GM21619 (cell line): ENCODE measurements around the gene STOML1.

Experiments used
- ATAC-seq: cut with Tn5 transposase; IDR thresholded peaks from one replicate; pipeline ENCODE4 v1.9.1; 2021; ENCODE audit not compliant: unreplicated experiment

STOML1 gene

DNA sequence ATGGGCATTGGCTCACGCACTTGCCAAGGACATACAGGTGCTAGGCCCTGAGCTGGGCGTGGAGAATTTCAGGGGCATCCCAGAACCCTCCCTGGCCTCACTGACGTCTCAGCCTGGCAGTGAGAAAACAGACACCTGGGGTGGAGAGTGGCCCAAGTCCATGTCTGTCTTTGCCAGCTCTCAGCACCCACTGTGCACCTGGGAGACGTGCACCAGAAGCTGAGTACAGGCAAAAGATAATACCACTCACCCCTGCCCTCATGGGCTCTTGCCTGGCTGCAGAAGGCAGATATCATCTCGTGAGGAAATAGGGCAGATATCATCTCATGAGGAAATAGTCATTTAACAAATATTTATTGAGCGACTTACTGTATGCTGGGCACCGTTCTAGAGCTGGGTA, 57.8 kb downstream of the STOML1 start:
- ATAC-seq, result no peak

DNA sequence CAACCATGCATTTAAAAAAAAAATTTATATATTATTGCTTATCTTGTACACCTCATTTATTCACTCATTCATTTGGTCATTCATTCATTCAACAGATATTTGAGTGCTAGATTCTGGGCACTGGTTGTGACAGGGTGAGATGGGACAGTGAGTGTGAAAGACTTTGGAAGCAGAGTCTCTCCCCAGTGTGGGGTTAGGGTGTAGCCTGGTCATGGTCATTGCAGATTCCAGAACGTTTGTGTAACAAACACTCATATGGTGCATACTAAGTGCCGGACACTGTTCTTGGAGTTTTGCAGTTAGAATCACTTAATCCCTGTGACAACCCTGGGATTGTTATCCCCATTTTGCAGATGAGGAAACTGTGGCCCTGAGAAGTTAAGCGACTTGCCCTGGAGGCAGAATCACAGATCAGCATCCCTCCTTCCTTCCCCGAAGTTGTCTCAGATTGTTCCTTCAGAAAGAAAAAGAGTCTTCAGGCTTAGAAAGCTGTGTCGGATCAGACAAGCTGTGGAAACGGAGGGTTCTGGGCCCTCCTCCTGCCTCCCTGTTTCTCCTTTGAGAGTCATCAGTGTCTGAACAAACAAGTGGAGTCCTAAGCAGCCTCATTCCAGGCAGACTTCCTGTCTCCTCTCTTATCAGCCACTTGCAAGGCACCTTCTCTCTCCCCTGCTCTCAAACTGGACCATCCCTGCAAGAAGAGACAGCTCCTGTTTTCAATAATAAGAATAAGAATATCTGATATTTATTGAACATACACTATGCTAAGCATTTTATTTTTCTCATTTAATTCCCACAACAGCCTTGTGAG, 59.5 kb downstream of the STOML1 start:
- no peak for ATAC-seq

DNA sequence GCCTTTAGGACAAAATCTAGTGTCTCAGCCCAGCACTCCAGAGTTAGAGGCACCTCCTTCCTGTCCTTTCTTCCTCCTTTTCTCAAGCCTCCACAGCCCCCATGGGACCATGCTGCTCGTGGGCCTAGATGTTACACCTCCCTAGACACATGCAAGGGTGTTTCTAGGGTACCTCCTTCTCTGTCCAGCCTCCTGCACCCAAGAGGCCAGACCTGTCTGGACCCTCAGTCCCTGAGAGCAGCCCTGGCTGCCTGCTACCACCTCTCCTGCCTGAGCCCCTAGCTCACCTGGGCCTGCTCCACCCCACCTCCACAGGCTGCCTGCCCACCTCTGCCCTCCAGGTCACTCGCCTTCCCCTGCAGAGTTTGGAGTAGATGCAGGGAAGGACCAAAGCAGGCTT, 60.7 kb downstream of the STOML1 start:
- no peak for ATAC-seq

DNA sequence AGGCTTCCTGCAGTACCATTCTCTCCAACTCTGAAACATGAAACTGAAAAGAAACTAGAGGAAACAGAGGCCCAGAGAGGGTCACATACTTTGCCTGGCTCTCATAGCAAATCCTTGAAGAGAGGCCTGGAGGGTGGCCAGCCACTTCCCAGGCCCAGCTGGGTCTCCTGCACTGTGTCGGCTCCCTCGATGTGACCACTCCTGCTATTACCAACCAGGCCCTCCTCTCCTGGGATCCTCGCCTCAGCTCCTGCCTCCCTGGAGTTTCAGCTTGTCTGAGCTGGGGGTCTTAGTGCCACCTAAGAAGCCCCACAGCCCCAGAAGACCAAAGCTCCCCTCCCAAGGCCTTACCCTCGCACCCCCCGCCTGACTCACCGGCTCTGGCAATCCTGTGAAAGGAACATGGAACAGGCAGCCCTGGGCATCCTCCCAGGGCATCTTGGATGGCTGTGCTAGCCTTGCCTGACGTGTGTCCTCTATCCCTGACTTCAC, 61.3 kb downstream of the STOML1 start:
- no peak for ATAC-seq

DNA sequence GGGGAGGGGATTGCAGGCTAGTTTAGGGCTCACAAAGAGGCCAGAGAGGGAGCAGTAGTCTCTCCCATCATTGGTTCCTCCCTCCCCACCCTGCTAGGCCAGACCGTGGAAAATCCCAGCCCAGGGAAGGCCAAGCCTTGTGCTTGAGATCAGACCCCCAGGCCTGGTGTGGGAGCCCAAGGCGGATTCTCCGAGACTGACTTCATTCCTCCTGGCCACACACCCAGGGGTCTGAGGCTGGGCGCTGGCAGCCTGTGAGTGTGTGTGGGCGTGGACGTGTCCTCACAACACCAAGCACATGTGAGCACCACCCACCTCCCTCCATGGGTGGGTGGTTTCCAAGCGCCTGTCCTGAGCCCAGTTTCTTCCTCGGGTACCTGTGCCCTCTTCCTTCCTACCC, 61.7 kb downstream of the STOML1 start:
- ATAC-seq, result no peak

DNA sequence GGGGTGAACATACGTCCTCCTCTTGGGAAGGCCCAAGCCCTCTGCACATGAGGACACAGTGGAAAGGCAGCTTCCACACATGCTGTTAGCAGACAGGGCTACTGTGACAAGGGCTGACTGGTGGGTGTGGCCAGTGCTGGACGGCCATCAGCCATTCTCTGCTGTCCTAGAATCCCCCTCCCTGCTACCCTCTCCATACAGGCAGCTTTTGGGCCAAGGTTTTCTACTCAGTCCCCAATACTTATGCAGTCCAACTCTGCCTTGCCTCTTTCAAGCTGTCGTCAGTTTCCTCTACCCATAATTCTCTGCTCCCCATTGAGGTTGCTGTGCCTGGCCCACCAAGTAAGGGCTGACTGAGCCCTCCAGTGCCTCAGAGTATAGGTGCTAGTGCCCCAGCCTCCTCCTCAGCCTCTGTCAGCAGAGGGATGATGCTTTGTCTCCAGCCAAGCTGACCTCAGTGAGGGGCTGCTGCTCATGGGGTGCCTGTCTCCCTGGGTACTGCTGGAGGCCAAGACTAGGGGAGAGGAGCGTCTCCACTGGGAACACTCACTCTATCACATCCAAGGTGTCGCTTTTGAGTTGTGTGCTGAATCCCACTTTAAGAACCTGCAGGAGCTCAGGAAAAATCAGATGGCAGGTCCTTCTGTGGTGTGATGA, 63.0 kb downstream of the STOML1 start:
- no peak for ATAC-seq
